NCI-H2171 treated with DMSO at 0.1 percent for 48 hours (cell line): ENCODE measurements around the gene REST.
"Not testable (repeated sequence)": the region's sequence is repeated elsewhere in the genome, so short reads cannot be mapped to it uniquely, and the experiment has no call there.

Experiments used
- DNase-seq: peaks from one replicate; lab custom pipeline; 2025; lab: John Stamatoyannopoulos, UW

REST gene, protein sequence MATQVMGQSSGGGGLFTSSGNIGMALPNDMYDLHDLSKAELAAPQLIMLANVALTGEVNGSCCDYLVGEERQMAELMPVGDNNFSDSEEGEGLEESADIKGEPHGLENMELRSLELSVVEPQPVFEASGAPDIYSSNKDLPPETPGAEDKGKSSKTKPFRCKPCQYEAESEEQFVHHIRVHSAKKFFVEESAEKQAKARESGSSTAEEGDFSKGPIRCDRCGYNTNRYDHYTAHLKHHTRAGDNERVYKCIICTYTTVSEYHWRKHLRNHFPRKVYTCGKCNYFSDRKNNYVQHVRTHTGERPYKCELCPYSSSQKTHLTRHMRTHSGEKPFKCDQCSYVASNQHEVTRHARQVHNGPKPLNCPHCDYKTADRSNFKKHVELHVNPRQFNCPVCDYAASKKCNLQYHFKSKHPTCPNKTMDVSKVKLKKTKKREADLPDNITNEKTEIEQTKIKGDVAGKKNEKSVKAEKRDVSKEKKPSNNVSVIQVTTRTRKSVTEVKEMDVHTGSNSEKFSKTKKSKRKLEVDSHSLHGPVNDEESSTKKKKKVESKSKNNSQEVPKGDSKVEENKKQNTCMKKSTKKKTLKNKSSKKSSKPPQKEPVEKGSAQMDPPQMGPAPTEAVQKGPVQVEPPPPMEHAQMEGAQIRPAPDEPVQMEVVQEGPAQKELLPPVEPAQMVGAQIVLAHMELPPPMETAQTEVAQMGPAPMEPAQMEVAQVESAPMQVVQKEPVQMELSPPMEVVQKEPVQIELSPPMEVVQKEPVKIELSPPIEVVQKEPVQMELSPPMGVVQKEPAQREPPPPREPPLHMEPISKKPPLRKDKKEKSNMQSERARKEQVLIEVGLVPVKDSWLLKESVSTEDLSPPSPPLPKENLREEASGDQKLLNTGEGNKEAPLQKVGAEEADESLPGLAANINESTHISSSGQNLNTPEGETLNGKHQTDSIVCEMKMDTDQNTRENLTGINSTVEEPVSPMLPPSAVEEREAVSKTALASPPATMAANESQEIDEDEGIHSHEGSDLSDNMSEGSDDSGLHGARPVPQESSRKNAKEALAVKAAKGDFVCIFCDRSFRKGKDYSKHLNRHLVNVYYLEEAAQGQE

DNA sequence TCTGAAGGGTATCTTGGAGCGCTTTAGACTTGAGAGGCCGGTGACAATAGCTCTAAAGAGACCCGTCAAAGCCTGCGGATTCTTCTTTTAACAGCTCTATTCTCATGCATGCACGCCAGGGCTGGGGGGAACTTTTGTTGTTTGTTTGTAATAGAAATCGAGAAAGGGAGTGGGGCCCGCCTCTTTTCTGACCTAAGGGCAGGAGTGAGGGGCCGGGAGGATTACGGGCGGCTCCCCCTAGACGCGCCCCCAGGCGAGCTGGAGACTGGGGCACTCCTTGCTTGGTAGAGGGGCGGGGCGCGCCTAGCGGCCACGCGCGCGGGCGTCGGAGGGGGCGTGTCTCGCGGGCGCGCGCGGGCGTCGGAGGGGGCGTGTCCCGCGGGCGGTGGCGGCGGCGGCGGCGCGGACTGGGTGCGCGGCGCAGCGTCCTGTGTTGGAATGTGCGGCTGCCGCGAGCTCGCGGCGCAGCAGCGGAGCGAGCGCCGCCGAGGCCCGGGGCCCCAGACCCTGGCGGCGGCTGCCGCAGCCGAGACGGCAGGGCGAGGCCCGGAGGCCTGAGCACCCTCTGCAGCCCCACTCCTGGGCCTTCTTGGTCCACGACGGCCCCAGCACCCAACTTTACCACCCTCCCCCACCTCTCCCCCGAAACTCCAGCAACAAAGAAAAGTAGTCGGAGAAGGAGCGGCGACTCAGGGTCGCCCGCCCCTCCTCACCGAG is at the start of gene REST:
TSS of gene REST (plus strand) at position 412 of the 717 bp plus-strand sequence. CDS start 2,739 bp downstream, outside the sequence.
- DNase-seq = peak; percentile 0

DNA sequence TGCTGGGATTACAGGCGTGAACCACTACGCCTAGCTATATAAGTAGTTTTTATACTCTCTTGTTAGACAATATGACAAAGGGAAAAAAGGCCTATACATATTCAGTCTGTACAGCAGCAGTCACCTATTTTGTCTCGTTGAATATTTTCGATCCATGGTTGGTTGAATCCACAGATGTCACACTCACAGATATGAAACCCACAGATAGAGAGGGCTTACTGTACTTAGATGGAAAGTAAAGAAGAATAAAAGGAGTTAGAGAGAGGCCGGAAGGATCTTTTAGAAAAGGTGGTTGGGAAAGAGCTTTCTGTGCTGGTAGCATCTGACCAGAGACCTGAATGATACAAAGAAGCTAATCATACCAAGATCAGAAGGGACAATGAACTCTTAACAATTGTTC is 47.9 kb upstream of the REST start:
- DNase-seq = no peak

DNA sequence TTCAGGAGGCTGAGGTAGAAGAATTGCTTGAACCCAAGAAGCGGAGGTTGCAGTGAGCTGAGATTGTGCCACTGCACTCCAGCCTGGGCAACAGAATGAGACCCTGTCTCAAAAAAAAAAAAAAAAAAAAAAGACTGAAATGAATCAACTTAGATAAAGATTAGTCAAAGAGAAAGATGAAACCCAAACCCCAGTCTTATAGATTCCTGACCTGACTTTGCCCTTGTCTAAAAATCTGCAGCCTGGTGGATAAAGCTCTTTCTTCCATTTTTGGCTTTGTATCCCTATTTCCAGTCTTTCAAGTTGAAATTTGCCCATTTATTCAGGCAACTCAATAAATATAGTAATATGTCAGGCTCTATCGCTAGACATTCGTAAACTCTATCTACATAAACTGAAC is 46.9 kb upstream of the REST start:
- DNase-seq = no peak

DNA sequence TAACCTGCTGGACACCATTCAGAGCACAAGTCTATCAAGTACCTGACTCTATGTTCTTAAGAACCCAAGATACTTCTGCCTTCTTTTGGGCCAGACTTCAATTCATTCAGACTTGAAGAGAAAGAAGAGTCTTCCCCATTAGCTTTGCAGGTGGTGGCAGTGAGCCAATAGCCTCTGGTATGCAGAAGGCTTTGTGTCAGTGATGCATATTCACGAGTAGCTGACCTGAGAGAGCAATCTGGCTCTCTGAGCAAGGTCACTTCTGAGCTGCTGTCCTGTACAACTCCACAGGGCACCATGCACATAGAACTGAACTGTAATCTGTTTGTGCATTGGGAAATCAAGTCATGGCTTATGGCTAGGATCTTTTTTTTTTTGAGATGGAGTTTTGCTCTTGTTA is 46.3 kb upstream of the REST start:
- DNase-seq = no peak

DNA sequence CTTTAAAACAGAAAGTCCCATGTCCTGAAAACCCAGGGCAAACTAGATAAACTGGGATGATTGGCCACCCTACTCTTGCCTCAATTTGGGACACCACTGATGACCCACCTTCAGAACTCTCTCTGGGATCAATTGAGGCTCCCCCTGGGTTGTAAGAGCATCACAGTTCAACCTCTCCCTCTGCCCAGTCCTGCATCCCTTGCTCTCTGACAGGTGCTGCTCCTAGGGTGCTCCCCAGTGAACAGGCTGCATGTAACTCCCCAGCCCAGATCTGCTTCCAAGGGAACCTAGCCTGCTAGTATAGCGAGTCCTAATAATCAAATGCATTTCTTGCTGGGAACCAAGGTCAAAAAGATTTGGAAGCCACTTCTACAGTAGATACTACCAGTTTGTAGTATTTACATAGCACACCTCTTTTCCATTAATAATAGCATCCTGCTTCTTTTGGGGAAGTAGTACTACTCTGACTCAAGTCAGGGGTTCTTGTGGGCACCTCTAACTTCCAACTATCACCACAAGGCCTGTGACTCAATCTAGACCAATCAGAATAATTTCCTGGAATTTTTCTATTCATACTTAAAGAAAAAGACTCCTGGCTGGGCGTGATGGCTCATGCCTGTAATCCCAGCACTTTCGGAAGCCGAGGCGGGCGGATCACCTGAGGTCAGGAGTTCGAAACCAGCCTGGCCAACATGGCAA is 44.1 kb upstream of the REST start:
- no peak for DNase-seq

DNA sequence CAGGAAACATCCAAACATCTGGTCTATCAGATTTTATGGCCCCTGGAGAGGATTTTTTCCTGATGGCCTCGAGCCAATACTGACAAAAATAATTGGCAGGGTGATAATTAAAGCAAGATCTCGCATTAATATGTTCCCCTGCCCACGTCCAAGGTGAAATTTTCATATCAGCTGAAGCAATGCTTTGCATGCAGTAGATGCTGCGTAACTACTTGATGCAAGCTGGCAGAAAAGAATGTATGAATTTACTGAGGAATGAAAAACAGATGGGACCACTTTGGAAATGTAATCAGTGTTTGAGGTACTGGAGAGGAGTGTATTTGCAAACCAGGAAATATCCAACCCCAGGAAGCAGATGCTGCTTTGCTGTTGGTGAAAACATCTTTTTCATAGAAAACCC is 36.8 kb upstream of the REST start:
- peak; percentile 71 for DNase-seq

DNA sequence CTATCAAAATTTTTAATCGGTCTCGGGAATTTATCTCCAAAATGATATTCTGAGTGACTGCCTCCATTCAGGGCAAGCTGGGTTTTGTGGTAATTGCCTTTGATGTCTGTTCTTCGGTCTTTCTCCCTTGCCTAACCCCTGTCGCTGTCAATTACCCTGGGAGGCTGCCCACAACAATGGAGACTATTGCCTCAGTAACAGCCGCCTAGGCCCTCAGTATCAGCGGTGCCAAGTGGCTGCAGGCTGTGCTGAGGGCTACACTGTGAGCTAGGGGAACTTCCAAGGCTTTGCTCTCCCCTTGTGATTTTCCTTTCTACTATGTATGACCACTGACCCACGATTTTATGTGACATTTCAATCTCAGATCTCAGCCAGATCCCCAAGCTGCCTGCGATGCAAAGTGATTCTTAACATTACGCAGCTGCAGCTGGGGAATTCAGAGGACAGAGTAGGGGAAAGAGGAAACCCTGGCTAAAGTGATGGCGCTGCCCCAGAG is 36.3 kb upstream of the REST start:
- DNase-seq = peak; percentile 59

DNA sequence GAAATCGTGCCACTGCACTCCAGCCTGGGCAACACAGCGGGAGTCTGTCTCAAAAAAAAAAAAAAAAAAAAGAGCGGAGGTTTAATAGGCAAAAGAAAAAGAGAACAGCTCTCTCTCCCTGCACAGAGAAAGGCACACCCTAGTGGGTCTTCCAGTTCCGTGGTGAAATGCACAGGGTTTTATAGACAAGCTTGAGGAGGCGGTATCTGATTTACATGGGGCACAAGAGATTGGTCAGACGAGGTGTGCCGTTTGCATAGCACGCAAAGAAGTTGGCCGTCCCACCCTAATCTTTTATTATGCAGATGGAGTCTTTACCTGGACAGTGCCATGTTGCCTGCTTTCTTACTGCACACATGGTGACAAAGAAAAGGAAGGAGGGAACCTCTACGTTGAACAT is 33.5 kb upstream of the REST start:
- no peak for DNase-seq

DNA sequence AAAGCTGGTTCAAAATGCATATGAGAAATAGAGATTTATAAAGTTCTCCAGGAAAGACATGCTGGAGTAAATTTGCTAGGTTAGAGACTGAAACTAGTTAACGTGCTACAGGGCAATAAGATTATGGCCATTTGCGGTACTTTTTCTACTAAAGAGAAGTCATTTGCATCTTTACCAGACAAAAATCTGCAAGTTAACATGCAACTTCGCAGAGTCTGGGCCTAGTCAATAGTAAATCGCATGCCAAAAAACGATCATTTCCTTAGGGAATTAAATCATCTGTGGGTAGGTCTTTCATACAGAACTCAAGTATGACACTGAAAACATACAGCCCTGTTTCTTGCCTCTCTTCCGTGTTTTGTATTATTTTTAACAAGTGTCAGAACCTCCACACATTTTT is 32.8 kb upstream of the REST start:
- DNase-seq = no peak

DNA sequence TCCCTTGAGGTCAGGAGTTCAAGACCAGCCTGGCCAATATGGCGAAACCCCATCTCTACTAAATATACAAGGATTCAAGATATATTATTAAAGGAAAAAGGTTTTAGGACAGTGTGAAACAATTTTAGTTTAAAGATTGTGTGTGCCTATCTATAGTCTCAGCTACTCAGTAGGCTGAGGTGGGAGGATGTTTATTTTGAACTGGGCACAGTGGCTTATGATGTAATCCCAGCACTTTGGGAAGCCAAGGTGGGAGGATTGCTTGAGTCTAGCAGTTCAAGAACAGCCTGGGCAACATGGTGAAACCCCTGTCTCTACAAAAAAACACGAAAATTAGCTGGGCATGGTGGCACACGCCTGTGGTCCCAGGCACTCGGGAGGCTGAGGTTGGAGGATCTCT is 31.4 kb upstream of the REST start:
- no peak for DNase-seq

DNA sequence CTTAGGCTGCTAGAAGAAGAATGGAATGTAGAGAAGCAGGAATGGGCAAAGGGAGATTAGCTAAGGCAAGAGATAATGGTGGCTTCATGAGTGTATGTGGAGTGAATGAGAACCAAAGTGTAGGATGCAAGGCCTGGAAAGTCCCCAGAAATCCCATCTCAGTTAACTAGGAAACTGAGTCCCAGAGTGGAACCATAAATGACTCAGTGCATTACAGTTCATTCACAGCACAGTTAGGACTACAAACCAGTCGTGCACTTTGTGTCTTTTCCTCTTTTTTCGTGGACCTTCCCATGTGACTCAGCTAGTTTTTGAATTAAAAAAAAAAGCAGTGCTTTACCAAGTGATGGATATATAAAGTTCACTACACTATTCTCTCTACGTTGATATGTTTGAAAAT is 27.7 kb upstream of the REST start:
- no peak for DNase-seq

DNA sequence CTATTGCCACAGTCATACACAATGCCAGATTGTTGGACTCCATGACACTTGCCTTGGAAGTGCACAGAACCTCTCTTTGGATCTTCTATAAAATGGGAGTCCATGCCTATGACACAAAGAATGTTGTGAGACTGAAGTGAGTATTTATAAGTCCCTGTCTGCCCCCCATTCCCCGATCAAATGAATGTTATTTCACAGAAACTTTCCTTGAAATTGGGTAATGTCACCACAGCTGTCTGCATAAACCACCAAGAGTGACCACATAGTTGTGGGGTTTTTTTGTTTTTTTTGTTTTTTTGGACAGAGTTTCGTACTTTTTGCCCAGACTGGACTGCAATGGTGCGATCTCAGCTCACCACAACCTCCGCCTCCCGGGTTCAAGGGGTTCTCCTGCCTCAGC is 27.1 kb upstream of the REST start:
- no peak for DNase-seq

DNA sequence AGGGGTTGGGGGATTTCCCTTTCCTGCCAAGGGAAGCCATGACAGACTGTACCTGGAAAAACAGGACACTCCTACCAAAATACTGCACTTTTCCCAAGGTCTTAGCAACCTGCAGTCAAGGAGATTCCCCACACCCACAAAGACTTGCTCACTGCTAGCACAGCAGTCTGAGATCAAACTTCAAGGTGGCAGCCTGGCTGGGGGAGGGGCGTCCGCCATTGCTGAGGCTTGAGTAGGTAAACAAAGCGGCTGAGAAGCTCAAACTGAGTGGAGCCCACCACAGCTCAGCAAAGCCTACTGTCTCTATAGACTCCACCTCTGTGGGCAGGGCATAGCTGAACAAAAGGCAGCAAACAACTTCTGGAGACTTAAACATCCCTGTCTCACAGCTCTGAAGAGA is 23.2 kb upstream of the REST start:
- not testable (repeated sequence) for DNase-seq

DNA sequence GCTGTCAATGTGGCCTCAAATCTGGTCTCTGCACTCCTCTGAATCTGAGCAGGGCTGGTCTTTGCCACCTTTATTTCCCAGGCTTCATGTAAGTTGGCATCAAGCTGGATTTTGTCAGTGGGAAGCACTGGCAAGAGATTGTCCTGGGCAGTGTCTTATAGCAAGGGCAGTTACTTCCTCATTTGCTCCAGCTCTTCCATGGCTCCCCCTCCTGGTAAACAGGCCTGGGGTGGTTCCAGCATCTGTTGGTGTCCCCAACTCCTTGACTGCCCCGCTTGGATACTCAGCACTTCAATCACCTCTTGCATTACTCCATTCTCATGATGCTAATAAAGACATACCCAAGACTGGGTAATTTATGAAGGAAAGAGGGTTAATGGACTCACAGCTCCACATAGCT is 15.0 kb upstream of the REST start:
- DNase-seq = no peak

DNA sequence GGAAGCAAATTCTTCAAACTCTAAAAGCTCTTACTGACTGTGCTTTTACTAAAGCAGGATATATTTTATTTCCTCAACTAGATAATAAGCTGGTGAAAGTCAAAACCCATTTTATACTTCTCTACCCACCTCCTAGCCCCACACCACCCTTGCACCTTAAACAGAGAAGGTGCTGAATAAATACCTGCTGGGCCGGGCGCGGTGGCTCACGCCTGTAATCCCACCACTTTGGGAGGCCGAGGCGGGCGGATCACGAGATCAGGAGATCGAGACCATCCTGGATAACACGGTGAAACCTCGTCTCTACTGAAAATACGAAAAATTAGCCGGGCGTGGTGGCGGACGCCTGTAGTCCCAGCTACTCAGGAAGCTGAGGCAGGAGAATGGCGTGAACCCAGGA is 9.9 kb upstream of the REST start:
- DNase-seq = not testable (repeated sequence)

DNA sequence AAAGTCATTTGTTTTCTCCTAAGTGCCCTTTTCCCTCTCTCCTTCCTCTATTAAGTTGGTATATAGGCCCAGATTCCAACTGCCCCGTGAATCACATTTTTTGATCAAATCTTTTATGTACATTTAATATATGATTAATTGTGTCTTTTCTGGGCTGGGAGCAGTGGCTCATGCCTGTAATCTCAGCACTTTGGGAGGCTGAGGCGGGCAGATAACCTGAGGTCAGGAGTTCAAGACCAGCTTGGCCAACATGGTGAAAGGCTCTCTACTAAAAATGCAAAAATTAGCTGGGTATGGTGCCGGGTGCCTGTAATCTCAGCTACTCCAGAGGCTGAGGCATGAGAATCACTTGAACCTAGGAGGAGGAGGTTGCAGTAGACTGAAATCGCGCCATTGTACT is 7.5 kb upstream of the REST start:
- not testable (repeated sequence) for DNase-seq

DNA sequence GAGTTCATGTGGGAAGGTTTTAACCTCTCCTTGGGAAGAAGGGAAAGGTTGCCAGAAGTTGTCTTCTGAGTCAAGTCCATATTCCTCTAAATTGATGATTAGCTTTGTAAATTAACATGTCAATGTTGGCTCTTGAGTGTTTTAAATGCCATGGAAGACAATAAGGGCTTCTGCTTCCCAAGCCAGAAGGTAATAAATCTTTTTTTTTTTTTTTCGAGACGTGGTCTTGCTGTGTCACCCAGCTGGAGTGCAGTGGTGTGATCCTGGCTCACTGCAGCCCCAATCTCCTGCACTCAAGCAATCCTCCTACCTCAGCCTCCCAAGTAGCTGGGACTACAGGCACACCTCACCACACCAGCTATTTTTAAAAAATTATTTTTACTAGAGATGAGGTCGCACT is 5.0 kb upstream of the REST start:
- DNase-seq = no peak

DNA sequence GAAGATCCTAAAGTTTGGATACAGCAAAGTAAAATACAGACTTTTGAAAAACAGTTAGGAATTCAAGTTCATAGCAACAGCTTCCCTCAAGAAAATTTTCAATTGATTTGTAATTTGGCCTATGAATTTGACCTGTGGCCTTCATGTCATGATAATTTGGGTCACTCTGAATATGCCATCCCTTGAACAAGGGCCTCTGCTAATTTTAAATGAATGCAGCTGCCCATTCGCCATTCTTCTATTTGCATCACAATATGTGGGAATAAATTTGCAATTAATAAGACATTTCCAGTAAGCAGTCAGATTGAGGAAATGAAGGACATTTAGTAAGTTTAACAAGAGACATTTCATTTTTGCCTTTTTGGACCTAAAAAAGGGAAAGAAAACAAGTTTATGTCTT is 1.9 kb upstream of the REST start:
- no peak for DNase-seq

DNA sequence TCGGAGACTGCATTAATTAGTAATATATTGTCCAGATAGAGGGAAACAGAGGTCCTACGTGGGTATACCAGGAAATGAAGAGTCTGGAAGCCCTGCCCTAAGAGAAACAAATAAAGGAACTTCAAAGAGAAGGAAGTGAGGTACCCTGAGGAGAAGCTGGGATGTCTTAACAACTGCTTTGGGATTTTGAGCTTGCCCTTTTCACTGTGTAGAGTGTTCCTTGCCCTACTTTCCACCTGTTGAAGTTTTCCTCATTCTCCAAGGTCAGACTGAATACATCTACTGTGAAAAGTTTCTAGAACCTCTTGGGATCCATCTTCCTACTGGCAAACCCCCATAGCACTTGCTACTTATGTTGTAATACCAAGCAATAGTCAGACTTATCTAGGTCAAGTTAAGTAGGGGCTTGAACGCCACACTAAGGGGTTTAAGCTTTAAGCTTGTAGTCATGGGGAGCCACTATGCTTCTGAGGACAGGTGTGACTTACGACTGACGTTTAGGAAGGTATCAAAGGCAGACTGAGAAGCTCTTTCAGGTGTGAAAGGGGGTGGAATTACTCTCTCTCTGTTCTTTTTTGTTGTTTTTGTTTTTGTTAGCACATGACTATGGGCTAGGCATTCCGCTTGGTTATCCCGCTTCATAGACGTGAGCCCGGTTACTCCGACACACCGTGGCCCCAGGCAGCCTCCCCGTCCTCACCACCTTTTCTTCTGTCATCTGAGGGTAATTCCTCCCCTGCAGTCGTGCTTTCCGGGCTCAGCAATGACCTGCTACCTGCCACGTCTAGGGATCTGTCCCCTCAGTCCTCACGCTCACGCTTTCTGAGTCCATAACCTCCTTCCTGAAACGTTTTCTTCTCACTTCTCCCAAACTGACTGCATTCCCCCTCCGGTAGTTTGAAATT is 959 bp upstream of the REST start:
- DNase-seq = no peak
